ENCODE data around the gene TENM4. TPM values are rescaled to one million over a fixed set of nuclear protein-coding genes. Genes with fewer than 3 reads are reported as not detected.

Gene TENM4
- total RNA-seq, 1 experiment from 2014 or later = 9.9 TPM

GRCh38 chr11:79244241-79244772 lies 196.5 kb downstream of the TENM4 start:
- Mint-ChIP-seq H3K27ac (ENCODE audit: low read depth, unreplicated experiment) (peak overlapping the region; percentile 53), H3K36me3 (ENCODE audit: insufficient read depth, unreplicated experiment) (no peaks in the 10 kb centered on the region), H3K4me3 (ENCODE audit: unreplicated experiment) (peak overlapping the region; percentile 34), H3K27me3 (ENCODE audit: insufficient read depth, unreplicated experiment) (no peaks in the 10 kb centered on the region), H3K4me1 (ENCODE audit: insufficient read depth, unreplicated experiment) (peaks cover 28% of the 10 kb centered on the region), H3K9me3 (ENCODE audit: unreplicated experiment) (no peaks in the 10 kb centered on the region)
- peak; percentile 84 for DNase-seq (ENCODE audit: unreplicated experiment)
- BruUV-seq (replicated peaks) = no TSS peak
- TF ChIP-seq CTCF (IDR thresholded peaks at IDR 0.05; ENCODE audit: unreplicated experiment) = no peak
- intact Hi-C loops (cut with micrococcal nuclease) = loop anchor here (10.0 kb wide), 1 partner anchor 220 kb away; no protein-coding TSS in a partner anchor
- CTCF ChIA-PET = interaction anchor here (0.6 to 1.7 kb wide), 7 partner anchors 9 to 250 kb away, joined by 3 to 4 read pairs (median 3); partner anchors contain the start of gene TENM4
- POLR2A ChIA-PET = interaction anchor here (0.6 to 1.4 kb wide), 8 partner anchors 9 to 388 kb away, joined by 3 to 8 read pairs (median 4); no protein-coding TSS in a partner anchor

- peaks cover 28% of the 10 kb centered on the region for H3K4me1 Mint-ChIP-seq (ENCODE audit: insufficient read depth, unreplicated experiment)
- BruUV-seq (replicated peaks) = no TSS peak
- no peaks in the 10 kb centered on the region for H3K27me3 Mint-ChIP-seq (ENCODE audit: insufficient read depth, unreplicated experiment)
- ChIA-PET POLR2A (interaction anchor here (1.1 to 1.3 kb wide), 3 partner anchors 9 to 151 kb away, joined by 3 to 8 read pairs (median 4); no protein-coding TSS in a partner anchor), CTCF (interaction anchor here (0.6 to 1.7 kb wide), 3 partner anchors 74 to 197 kb away, joined by 3 read pairs; partner anchors contain the start of gene TENM4)
- no peaks in the 10 kb centered on the region for H3K9me3 Mint-ChIP-seq (ENCODE audit: unreplicated experiment)
- H3K36me3 Mint-ChIP-seq (ENCODE audit: insufficient read depth, unreplicated experiment) = no peaks in the 10 kb centered on the region
- intact Hi-C loops (cut with micrococcal nuclease) = loop anchor here (10.0 kb wide), 1 partner anchor 221 kb away; no protein-coding TSS in a partner anchor
- TF ChIP-seq CTCF (IDR thresholded peaks at IDR 0.05; ENCODE audit: unreplicated experiment) = no peak
- DNase-seq (ENCODE audit: unreplicated experiment) = no peak
- H3K4me3 Mint-ChIP-seq (ENCODE audit: unreplicated experiment) = peak overlapping the region; percentile 5
- peak overlapping the region; percentile 55 for H3K27ac Mint-ChIP-seq (ENCODE audit: low read depth, unreplicated experiment)
These were observed 197.2 kb downstream of the TENM4 start for GRCh38 chr11:79243422-79244210.

GRCh38 chr11:79242616-79243015 lies 198.2 kb downstream of the TENM4 start:
- BruUV-seq (replicated peaks) = no TSS peak
- no peaks in the 10 kb centered on the region for H3K27me3 Mint-ChIP-seq (ENCODE audit: insufficient read depth, unreplicated experiment)
- no peak for TF ChIP-seq CTCF (IDR thresholded peaks at IDR 0.05; ENCODE audit: unreplicated experiment)
- no peaks in the 10 kb centered on the region for H3K9me3 Mint-ChIP-seq (ENCODE audit: unreplicated experiment)
- no peaks in the 10 kb centered on the region for H3K36me3 Mint-ChIP-seq (ENCODE audit: insufficient read depth, unreplicated experiment)
- H3K4me3 Mint-ChIP-seq (ENCODE audit: unreplicated experiment) = no peak overlapping the region
- ChIA-PET POLR2A (no interaction called here), CTCF (interaction anchor here (0.5 to 0.6 kb wide), 2 partner anchors 73 to 949 kb away, joined by 3 read pairs; no protein-coding TSS in a partner anchor)
- intact Hi-C loops (cut with micrococcal nuclease) = loop anchor here (10.0 kb wide), 1 partner anchor 222 kb away; no protein-coding TSS in a partner anchor
- H3K27ac Mint-ChIP-seq (ENCODE audit: low read depth, unreplicated experiment) = no peak overlapping the region
- DNase-seq (ENCODE audit: unreplicated experiment) = no peak
- peaks cover 26% of the 10 kb centered on the region for H3K4me1 Mint-ChIP-seq (ENCODE audit: insufficient read depth, unreplicated experiment)

- no peak for DNase-seq (ENCODE audit: unreplicated experiment)
- H3K9me3 Mint-ChIP-seq (ENCODE audit: unreplicated experiment) = no peaks in the 10 kb centered on the region
- no peaks in the 10 kb centered on the region for H3K36me3 Mint-ChIP-seq (ENCODE audit: insufficient read depth, unreplicated experiment)
- H3K4me1 Mint-ChIP-seq (ENCODE audit: insufficient read depth, unreplicated experiment) = peaks cover 22% of the 10 kb centered on the region
- TF ChIP-seq CTCF (IDR thresholded peaks at IDR 0.05; ENCODE audit: unreplicated experiment) = no peak
- intact Hi-C loops (cut with micrococcal nuclease) = loop anchor here (10.0 kb wide), 1 partner anchor 223 kb away; no protein-coding TSS in a partner anchor
- H3K27me3 Mint-ChIP-seq (ENCODE audit: insufficient read depth, unreplicated experiment) = no peaks in the 10 kb centered on the region
- CTCF ChIA-PET = interaction anchor here (0.5 to 0.7 kb wide), 3 partner anchors 20 to 366 kb away, joined by 3 to 4 read pairs (median 3); no protein-coding TSS in a partner anchor
- BruUV-seq (replicated peaks) = no TSS peak
- POLR2A ChIA-PET = no interaction called here
- no peak overlapping the region for H3K4me3 Mint-ChIP-seq (ENCODE audit: unreplicated experiment)
- no peak overlapping the region for H3K27ac Mint-ChIP-seq (ENCODE audit: low read depth, unreplicated experiment)
These were observed 199.0 kb downstream of the TENM4 start for GRCh38 chr11:79241852-79242241.

Data from MCF 10A (cell line).